K562 (cell line): Measurements from ENCODE around the gene KNDC1. TPM values are rescaled to one million over a fixed set of nuclear protein-coding genes. Genes with fewer than 3 reads are reported as not detected.

Source experiments
- ATAC-seq: fragments of 200-7000 bp; cut with Tn5 transposase; 3 replicates; pipeline ENCODE4 v1.9.1; 2020; ENCODE audit warnings: moderate library complexity
- BruUV-seq: library from RNA; stranded (reverse); fragments of 400-500 nt; replicated peaks from 2 replicates; lab custom pipeline; 2021; lab: Mats Ljungman, UMichigan
- CTCF ChIA-PET: fragments of 300-600 bp; formaldehyde crosslinking; extraction: SDS; loops from one replicate; lab custom pipeline; 2021; ENCODE audit warnings: low intra/inter-chr PET ratio; lab: Yijun Ruan, JAX
- POLR2A ChIA-PET: fragments of 300-600, 350-650 bp; sonication (Branson Sonifier 250); formaldehyde crosslinking; extraction: SDS; loops from one replicate; lab custom pipeline; 2021; ENCODE audit warnings: antibody characterized with exemption, inconsistent platforms; lab: Yijun Ruan, JAX
- DNase-seq, 4 experiments: peaks; one replicate each; pipeline versions ENCODE4 v3.0.0 to v3.0.0-alpha.2; 2011 to 2018; ENCODE audit warnings: low spot score in 3 of 4, mixed read lengths in 3 of 4; ENCODE audit errors: extremely low read depth in 1 of 4
- FAIRE-seq: peaks from 2 replicates; lab custom pipeline; 2011; peaks lifted over from hg19 to GRCh38; lab: Jason Lieb, UNC
- H2AFZ ChIP-seq: 2 replicates; pipeline ENCODE4 v1.6.0; 2011; ENCODE audit warnings: low read depth, low read length, control low read depth, inconsistent platforms
- H3K27ac ChIP-seq: fragments of 200-600 bp; 3 replicates; pipeline ENCODE4 v1.8.0; 2011; ENCODE audit warnings: low read depth, mild to moderate bottlenecking, control low read depth, inconsistent platforms, low read length, moderate library complexity, mixed read lengths; ENCODE audit errors: extremely low read depth
- H3K27me3 ChIP-seq, 2 experiments: fragments of 300-600 bp in 1 of 2; 2 replicates in 1 of 2; 3 replicates in 1 of 2; pipeline versions ENCODE4 v1.6.0 to v1.8.0; 2011; ENCODE audit warnings: inconsistent platforms in 2 of 2, low read length in 2 of 2, mild to moderate bottlenecking in 1 of 2, mixed read lengths in 1 of 2, moderate library complexity in 1 of 2; ENCODE audit not compliant: control insufficient read depth in 2 of 2, insufficient read depth in 2 of 2
- H3K36me3 ChIP-seq: fragments of 300-600 bp; 3 replicates; pipeline ENCODE4 v1.8.0; 2011; ENCODE audit warnings: mild to moderate bottlenecking, low read length, inconsistent platforms; ENCODE audit not compliant: control insufficient read depth, insufficient read depth
- H3K4me1 ChIP-seq, 2 experiments: fragments of 200-600 bp in 1 of 2; replicated peaks in 1 of 2; 2 replicates in 1 of 2; 3 replicates in 1 of 2; pipeline versions ENCODE4 v1.5.1 to v1.8.0; 2011; ENCODE audit warnings: inconsistent platforms in 2 of 2, low read length in 2 of 2, mild to moderate bottlenecking in 1 of 2, mixed read lengths in 1 of 2, moderate library complexity in 1 of 2; ENCODE audit not compliant: control insufficient read depth in 2 of 2, insufficient read depth in 2 of 2
- H3K4me2 ChIP-seq: 2 replicates; pipeline ENCODE4 v1.6.1; 2011; ENCODE audit warnings: low read length, control low read depth, inconsistent platforms, mixed read lengths; ENCODE audit not compliant: insufficient read depth
- H3K4me3 ChIP-seq: fragments of 200-600 bp; sonication (generic), shearing (Covaris generic); 2 replicates; pipeline ENCODE4 v1.5.1; 2016; ENCODE audit warnings: control low read depth, inconsistent platforms
- H3K79me2 ChIP-seq: fragments of 200-600 bp; 3 replicates; pipeline ENCODE4 v1.8.0; 2011; ENCODE audit warnings: low read length, inconsistent platforms; ENCODE audit not compliant: control insufficient read depth, insufficient read depth
- H3K9ac ChIP-seq, 2 experiments: 2 replicates each; pipeline versions ENCODE4 v1.6.0 to v1.6.1; 2011; ENCODE audit warnings: low read depth in 2 of 2, low read length in 2 of 2, control low read depth in 1 of 2, inconsistent platforms in 1 of 2, mild to moderate bottlenecking in 1 of 2, mixed read lengths in 1 of 2; ENCODE audit not compliant: insufficient read depth in 1 of 2
- H3K9me1 ChIP-seq: one replicate; pipeline ENCODE4 v1.6.0; 2011; ENCODE audit warnings: inconsistent platforms, mild to moderate bottlenecking, low read length, moderate library complexity; ENCODE audit not compliant: control insufficient read depth, insufficient read depth
- H3K9me3 ChIP-seq: replicated peaks from 2 replicates; pipeline ENCODE4 v1.5.1; 2011; ENCODE audit warnings: low read depth, low read length, inconsistent platforms; ENCODE audit not compliant: control insufficient read depth, insufficient read depth
- H4K20me1 ChIP-seq: replicated peaks from 2 replicates; pipeline ENCODE4 v1.6.1; 2011; ENCODE audit warnings: low read length, inconsistent platforms, mixed read lengths; ENCODE audit not compliant: control insufficient read depth, insufficient read depth
- TFAM ChIP-seq: fragments of 250-450 bp; sonication (Bioruptor Pico); conservative IDR thresholded peaks from 2 replicates; pipeline ENCODE4 v1.5.0; 2021; ENCODE audit warnings: mild to moderate bottlenecking, moderate library complexity
- ZNF124 ChIP-seq: sonication (generic); formaldehyde crosslinking; IDR thresholded peaks from 2 replicates; pipeline ENCODE4 v1.8.1; 2022; ENCODE audit warnings: missing genetic modification reagents
- ZNF407 ChIP-seq: fragments of 450-650 bp; IDR thresholded peaks from 2 replicates; pipeline ENCODE4 v1.6.1; 2016; ENCODE audit warnings: low read depth
- WGBS: fragments of 100-300 bp; shearing (Covaris generic); methylation state at CpG from one replicate; pipeline ENCODE4 v1.1.6; 2016; ENCODE audit warnings: low coverage, mixed read lengths; ENCODE audit not compliant: insufficient coverage; ENCODE audit errors: missing lambda C conversion rate; 5-methylcytosine and 5-hydroxymethylcytosine counted together
- in situ Hi-C: fragments of 300-500 bp; cut with MboI; formaldehyde crosslinking; loops from 4 replicates; pipeline ENCODE4 v1.15.0; 2018; ENCODE audit warnings: inconsistent platforms, mixed read lengths
- intact Hi-C: fragments of 100-400 bp; cut with micrococcal nuclease; formaldehyde crosslinking; loops from 2 replicates; pipeline ENCODE4 v1.14.2; 2022
- polyA plus RNA-seq, 8 experiments: library from polyadenylated mRNA; depleted of rRNA in 4 of 8; stranded (reverse) in 5 of 8; unstranded in 3 of 8; fragments of >200 nt; fragmentation: Nextera tagmentation in 2 of 8; fragmentation: Illumina TruSeq in 1 of 8; extraction: Ambion mirVana in 2 of 8; extraction: Trizol in 1 of 8; gene quantifications; 2 replicates each; pipeline versions ENCODE4 v1.2.1 to v1.2.3, GENCODE V29; 2011 to 2014; ENCODE audit warnings: inconsistent platforms in 1 of 8, missing spikeins in 1 of 8
- total RNA-seq, 7 experiments: library from RNA; depleted of rRNA in 6 of 7; stranded (reverse); fragments of >200 nt in 6 of 7; fragmentation: Illumina TruSeq in 2 of 7; extraction: Trizol in 2 of 7; gene quantifications; 2 replicates each; pipeline versions ENCODE4 v1.2.1 to v1.2.3, GENCODE V29; 2011 to 2021; ENCODE audit warnings: low replicate concordance in 1 of 7
- TF ChIP-seq, protein P1 (sequence below): sonication (generic); formaldehyde crosslinking; IDR thresholded peaks from 2 replicates; pipeline ENCODE4 v1.8.0; 2022; ENCODE audit warnings: mild to moderate bottlenecking, missing genetic modification reagents
- TF ChIP-seq, protein P2 (sequence below): IDR thresholded peaks from 2 replicates; pipeline ENCODE4 v1.6.1; 2014; ENCODE audit warnings: antibody characterized with exemption

KNDC1 gene
- total and polyA plus RNA-seq, 9 of the 15 experiments (the other 6 are each of a cell fraction or from before 2014, with no cell fraction given), result 0.07 to 0.26 (median 0.11) TPM; not detected in 6

DNA sequence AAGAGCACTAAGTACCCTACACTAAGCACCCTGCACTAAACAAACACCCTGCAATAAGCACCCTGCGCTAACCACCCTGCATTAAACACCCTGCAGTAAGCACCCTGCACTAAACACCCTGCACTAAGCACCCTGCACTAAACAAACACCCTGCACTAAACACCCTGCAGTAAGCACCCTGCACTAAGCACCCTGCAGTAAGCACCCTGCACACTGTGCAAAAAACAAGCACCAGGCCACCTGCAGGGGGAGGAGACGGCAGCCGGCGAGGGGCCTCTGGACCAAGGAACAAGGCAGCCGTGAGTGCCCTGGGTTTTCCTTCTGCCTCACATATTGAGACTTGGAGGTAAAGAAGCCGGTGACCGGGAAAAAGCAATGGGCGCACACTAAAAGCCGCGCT lies 30.2 kb downstream of the KNDC1 start:
- Histone ChIP-seq H3K27ac (no peak overlapping the region), H3K9me1 (no peaks in the 10 kb centered on the region), H3K4me1 (peaks cover 0 to 25% of the 10 kb centered on the region in 2 experiments; a peak in 2 of 5 replicates), H3K9me3 (no peaks in the 10 kb centered on the region), H2AFZ (no peak overlapping the region), H3K4me2 (no peak overlapping the region), H3K9ac (no peak overlapping the region; a peak in 1 of 4 replicates), H3K27me3 (peaks cover 5 to 50% of the 10 kb centered on the region in 2 experiments; a peak in 4 of 5 replicates), H3K79me2 (no peaks in the 10 kb centered on the region), H3K4me3 (no peak overlapping the region), H4K20me1 (peaks cover 3% of the 10 kb centered on the region; the same call in 1 of the 2 replicates), H3K36me3 (no peaks in the 10 kb centered on the region)
- intact Hi-C loops, result no loop called here
- no peak for FAIRE-seq
- in situ Hi-C loops, result no loop called here
- POLR2A ChIA-PET, result no interaction called here
- ATAC-seq, result no peak
- WGBS, result 20% methylated on average over 10 of the region's 10 CpGs
- no peak for DNase-seq
- no TSS peak for BruUV-seq
- CTCF ChIA-PET, result no interaction called here
- TF ChIP-seq ZNF124 (CRISPR knock-in tag) (no peak), TFAM (no peak), ZNF407 (no peak)
- TF ChIP-seq, protein P1, sequence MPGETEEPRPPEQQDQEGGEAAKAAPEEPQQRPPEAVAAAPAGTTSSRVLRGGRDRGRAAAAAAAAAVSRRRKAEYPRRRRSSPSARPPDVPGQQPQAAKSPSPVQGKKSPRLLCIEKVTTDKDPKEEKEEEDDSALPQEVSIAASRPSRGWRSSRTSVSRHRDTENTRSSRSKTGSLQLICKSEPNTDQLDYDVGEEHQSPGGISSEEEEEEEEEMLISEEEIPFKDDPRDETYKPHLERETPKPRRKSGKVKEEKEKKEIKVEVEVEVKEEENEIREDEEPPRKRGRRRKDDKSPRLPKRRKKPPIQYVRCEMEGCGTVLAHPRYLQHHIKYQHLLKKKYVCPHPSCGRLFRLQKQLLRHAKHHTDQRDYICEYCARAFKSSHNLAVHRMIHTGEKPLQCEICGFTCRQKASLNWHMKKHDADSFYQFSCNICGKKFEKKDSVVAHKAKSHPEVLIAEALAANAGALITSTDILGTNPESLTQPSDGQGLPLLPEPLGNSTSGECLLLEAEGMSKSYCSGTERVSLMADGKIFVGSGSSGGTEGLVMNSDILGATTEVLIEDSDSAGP (CRISPR knock-in tag), result no peak
- TF ChIP-seq, protein P2, sequence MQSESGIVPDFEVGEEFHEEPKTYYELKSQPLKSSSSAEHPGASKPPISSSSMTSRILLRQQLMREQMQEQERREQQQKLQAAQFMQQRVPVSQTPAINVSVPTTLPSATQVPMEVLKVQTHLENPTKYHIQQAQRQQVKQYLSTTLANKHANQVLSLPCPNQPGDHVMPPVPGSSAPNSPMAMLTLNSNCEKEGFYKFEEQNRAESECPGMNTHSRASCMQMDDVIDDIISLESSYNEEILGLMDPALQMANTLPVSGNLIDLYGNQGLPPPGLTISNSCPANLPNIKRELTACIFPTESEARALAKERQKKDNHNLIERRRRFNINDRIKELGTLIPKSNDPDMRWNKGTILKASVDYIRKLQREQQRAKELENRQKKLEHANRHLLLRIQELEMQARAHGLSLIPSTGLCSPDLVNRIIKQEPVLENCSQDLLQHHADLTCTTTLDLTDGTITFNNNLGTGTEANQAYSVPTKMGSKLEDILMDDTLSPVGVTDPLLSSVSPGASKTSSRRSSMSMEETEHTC, result no peak
